ENCODE data around the gene ZNF415. TPM values are rescaled to one million over a fixed set of nuclear protein-coding genes. Genes with fewer than 3 reads are reported as not detected.

The ZNF415 gene
- total RNA-seq (2022) (not detected in 2 replicates), Bru-seq, nascent RNA (not detected), BruChase-seq, experiment 1, labeled RNA remaining after a 6-hour chase (not detected), BruChase-seq, experiment 2, labeled RNA remaining after a 2-hour chase (not detected)
- long read RNA-seq: 0 reads

GRCh38 chr19:53132141-53132991, at the start of gene ZNF415:
TSS of gene ZNF415 (minus strand) at chr19:53132910. CDS start at chr19:53122676, 10,234 bp downstream.
- no peak within 1 kb of the TSS for H3K27ac Mint-ChIP-seq (ENCODE audit: unreplicated experiment)
- CTCF ChIA-PET: no interaction called here
- no TSS peak for BruUV-seq (replicated peaks)
- peaks cover 20% of the 10 kb centered on the region for H3K9me3 Mint-ChIP-seq (ENCODE audit: low read depth, unreplicated experiment)
- DNase-seq: no peak
- H3K36me3 Mint-ChIP-seq (ENCODE audit: insufficient read depth, unreplicated experiment): no peaks in the 10 kb centered on the region
- H3K4me1 Mint-ChIP-seq (ENCODE audit: low read depth, unreplicated experiment): no peaks in the 10 kb centered on the region
- no peak within 1 kb of the TSS for H3K4me3 Mint-ChIP-seq (ENCODE audit: low read depth, unreplicated experiment)
- no peak for TF ChIP-seq CTCF (IDR thresholded peaks at IDR 0.05; ENCODE audit: unreplicated experiment)
- intact Hi-C loops (cut with micrococcal nuclease; ENCODE audit: unreplicated experiment): no loop called here
- no peaks in the 10 kb centered on the region for H3K27me3 Mint-ChIP-seq (ENCODE audit: unreplicated experiment)

GRCh38 chr19:53182202-53182601, 49.5 kb upstream of the ZNF415 start:
- no peaks in the 10 kb centered on the region for H3K36me3 Mint-ChIP-seq (ENCODE audit: insufficient read depth, unreplicated experiment)
- H3K27ac Mint-ChIP-seq (ENCODE audit: unreplicated experiment): no peak overlapping the region
- BruUV-seq (replicated peaks): no TSS peak
- no peak for TF ChIP-seq CTCF (IDR thresholded peaks at IDR 0.05; ENCODE audit: unreplicated experiment)
- H3K27me3 Mint-ChIP-seq (ENCODE audit: unreplicated experiment): no peaks in the 10 kb centered on the region
- H3K4me3 Mint-ChIP-seq (ENCODE audit: low read depth, unreplicated experiment): no peak overlapping the region
- H3K4me1 Mint-ChIP-seq (ENCODE audit: low read depth, unreplicated experiment): no peaks in the 10 kb centered on the region
- CTCF ChIA-PET: no interaction called here
- DNase-seq: no peak
- H3K9me3 Mint-ChIP-seq (ENCODE audit: low read depth, unreplicated experiment): peaks cover 16% of the 10 kb centered on the region
- intact Hi-C loops (cut with micrococcal nuclease; ENCODE audit: unreplicated experiment): no loop called here

GRCh38 chr19:53177986-53178385, 45.3 kb upstream of the ZNF415 start:
- Mint-ChIP-seq H3K4me1 (ENCODE audit: low read depth, unreplicated experiment) (no peaks in the 10 kb centered on the region), H3K27ac (ENCODE audit: unreplicated experiment) (no peak overlapping the region), H3K4me3 (ENCODE audit: low read depth, unreplicated experiment) (no peak overlapping the region), H3K9me3 (ENCODE audit: low read depth, unreplicated experiment) (peaks cover 23% of the 10 kb centered on the region), H3K27me3 (ENCODE audit: unreplicated experiment) (no peaks in the 10 kb centered on the region), H3K36me3 (ENCODE audit: insufficient read depth, unreplicated experiment) (no peaks in the 10 kb centered on the region)
- intact Hi-C loops (cut with micrococcal nuclease; ENCODE audit: unreplicated experiment): no loop called here
- no peak for TF ChIP-seq CTCF (IDR thresholded peaks at IDR 0.05; ENCODE audit: unreplicated experiment)
- no TSS peak for BruUV-seq (replicated peaks)
- DNase-seq: no peak
- CTCF ChIA-PET: no interaction called here

- Mint-ChIP-seq H3K27me3 (ENCODE audit: unreplicated experiment) (no peaks in the 10 kb centered on the region), H3K36me3 (ENCODE audit: insufficient read depth, unreplicated experiment) (no peaks in the 10 kb centered on the region), H3K9me3 (ENCODE audit: low read depth, unreplicated experiment) (peaks cover 32% of the 10 kb centered on the region), H3K27ac (ENCODE audit: unreplicated experiment) (no peak overlapping the region), H3K4me3 (ENCODE audit: low read depth, unreplicated experiment) (no peak overlapping the region), H3K4me1 (ENCODE audit: low read depth, unreplicated experiment) (no peaks in the 10 kb centered on the region)
- no TSS peak for BruUV-seq (replicated peaks)
- DNase-seq: no peak
- TF ChIP-seq CTCF (IDR thresholded peaks at IDR 0.05; ENCODE audit: unreplicated experiment): no peak
- CTCF ChIA-PET: no interaction called here
- intact Hi-C loops (cut with micrococcal nuclease; ENCODE audit: unreplicated experiment): no loop called here
Measured at GRCh38 chr19:53172889-53173288, 40.2 kb upstream of the ZNF415 start.

All from Calu3 (cell line).